Dedifferentiated amniotic fluid mesenchymal stem cell (primary cell): ENCODE results near the gene HADH.

Experiments used
- DNase-seq: peaks from one replicate; pipeline ENCODE4 v3.0.0-alpha.2; 2016; ENCODE audit errors: extremely low spot score

Gene HADH

GRCh38 chr4:108058685-108059440 lies 69.2 kb downstream of the HADH start:
- peak; percentile 31 for DNase-seq

GRCh38 chr4:108060164-108060563 lies 70.5 kb downstream of the HADH start:
- DNase-seq = peak; percentile 26

- no peak for DNase-seq
These were observed 71.1 kb downstream of the HADH start for GRCh38 chr4:108060686-108061321.

GRCh38 chr4:108068442-108068841 lies 78.8 kb downstream of the HADH start:
- no peak for DNase-seq

GRCh38 chr4:108070775-108071174 lies 81.1 kb downstream of the HADH start:
- DNase-seq = no peak

GRCh38 chr4:108072300-108072699 lies 82.6 kb downstream of the HADH start:
- no peak for DNase-seq

GRCh38 chr4:108078024-108078733 lies 88.5 kb downstream of the HADH start:
- no peak for DNase-seq

GRCh38 chr4:108080747-108081146 lies 91.1 kb downstream of the HADH start:
- no peak for DNase-seq

GRCh38 chr4:108081256-108081655 lies 91.6 kb downstream of the HADH start:
- DNase-seq = no peak
